ENCODE measurements around the gene CCDC27.

GRCh38 chr1:3712573-3713535, 39.4 kb upstream of the CCDC27 start:
- TF ChIP-seq BHLHE40 (IDR thresholded peaks at IDR 0.05; ENCODE audit: borderline replicate concordance) = no peak
- no peak for TF ChIP-seq CTBP1 (IDR thresholded peaks at IDR 0.05; ENCODE audit: borderline replicate concordance)
- TF ChIP-seq ELF4 (IDR thresholded peaks at IDR 0.05) = no peak
- TF ChIP-seq FOXK2 (IDR thresholded peaks at IDR 0.05) = no peak
- no peak for TF ChIP-seq HDGF (IDR thresholded peaks at IDR 0.05; ENCODE audit: borderline replicate concordance)
- no peak for TF ChIP-seq SP1 (IDR thresholded peaks at IDR 0.05)
- no peak for TF ChIP-seq PKNOX1 (IDR thresholded peaks at IDR 0.05)
- no peak for TF ChIP-seq SUZ12 (IDR thresholded peaks at IDR 0.05)
- TF ChIP-seq TARDBP (IDR thresholded peaks at IDR 0.05) = no peak
- TF ChIP-seq ZNF384 (IDR thresholded peaks at IDR 0.05) = no peak
